H4 (cell line): ENCODE results near the gene AIFM2. TPM values are rescaled to one million over a fixed set of nuclear protein-coding genes. Genes with fewer than 3 reads are reported as not detected.

Source experiments
- DNase-seq: peaks from one replicate; pipeline ENCODE4 v3.0.0-alpha.2; 2015; ENCODE audit warnings: low spot score
- total RNA-seq: library from RNA; depleted of rRNA; stranded (reverse); fragments of >200 nt; shearing (Covaris generic); gene quantifications from 2 replicates; pipeline ENCODE4 v1.2.3, GENCODE V29; 2014

The AIFM2 gene
- total RNA-seq, 1 experiment from 2014 or later = 9.2 TPM

- peak; percentile 98 for DNase-seq
These were observed 14.0 kb upstream of the AIFM2 start, which contains the start of gene TYSND1 for GRCh38 chr10:70146489-70147258. Gene TYSND1 (minus strand): TSS chr10:70146700. CDS start chr10:70146586, 114 bp downstream.

GRCh38 chr10:70145666-70146488 is 13.3 kb upstream of the AIFM2 start:
- DNase-seq = peak; percentile 36

- no peak for DNase-seq
These were observed 12.6 kb upstream of the AIFM2 start for GRCh38 chr10:70145166-70145665.

GRCh38 chr10:70144372-70145110 is 11.9 kb upstream of the AIFM2 start:
- DNase-seq = no peak

- DNase-seq = no peak
These were observed 9.9 kb upstream of the AIFM2 start for GRCh38 chr10:70142555-70142954.

GRCh38 chr10:70140297-70140696 is 7.7 kb upstream of the AIFM2 start:
- no peak for DNase-seq

- no peak for DNase-seq
These were observed 7.3 kb upstream of the AIFM2 start for GRCh38 chr10:70139997-70140250.

GRCh38 chr10:70139151-70139996 is 6.7 kb upstream of the AIFM2 start:
- DNase-seq = no peak

- DNase-seq = no peak
These were observed 5.6 kb upstream of the AIFM2 start for GRCh38 chr10:70137927-70138883.

GRCh38 chr10:70137135-70137534 is 4.5 kb upstream of the AIFM2 start:
- no peak for DNase-seq

GRCh38 chr10:70135684-70136083 is 3.1 kb upstream of the AIFM2 start:
- no peak for DNase-seq

- no peak for DNase-seq
These were observed 2.4 kb upstream of the AIFM2 start for GRCh38 chr10:70135046-70135445.

GRCh38 chr10:70131560-70131937 is 1.1 kb downstream of the AIFM2 start:
- DNase-seq = no peak

- no peak for DNase-seq
These were observed 1.6 kb downstream of the AIFM2 start for GRCh38 chr10:70130878-70131559.

GRCh38 chr10:70126700-70127395 is 5.8 kb downstream of the AIFM2 start:
- no peak for DNase-seq

GRCh38 chr10:70125918-70126552 is 6.6 kb downstream of the AIFM2 start:
- DNase-seq = no peak

- DNase-seq = no peak
These were observed 7.7 kb downstream of the AIFM2 start for GRCh38 chr10:70124918-70125317.

- DNase-seq = no peak
These were observed 8.2 kb downstream of the AIFM2 start for GRCh38 chr10:70124415-70124814.

- DNase-seq = no peak
These were observed 8.8 kb downstream of the AIFM2 start for GRCh38 chr10:70123817-70124216.
